WTC11 (cell line): Measurements from ENCODE around the gene SRD5A1. TPM values are rescaled to one million over a fixed set of nuclear protein-coding genes. Genes with fewer than 3 reads are reported as not detected.

Experiments
- total RNA-seq: library from RNA; stranded (reverse); gene quantifications from 3 replicates; pipeline ENCODE4 v1.2.3, GENCODE V29; 2021

SRD5A1 gene
- total RNA-seq, 1 experiment from 2014 or later = 36.9 TPM

Other genes starting within 250 kb of the SRD5A1 start
- gene UBE2QL1, start 184.6 kb upstream of the SRD5A1 start, total RNA-seq = 0.46 to 0.50 TPM (median 0.46 TPM) in 3 replicates
- 73.3 to 88.4 TPM (median 74.9 TPM) in 3 replicates for gene NSUN2, start 396 bp upstream of the SRD5A1 start, total RNA-seq
- gene TENT4A, start 80.0 kb downstream of the SRD5A1 start, total RNA-seq = 28.7 to 29.4 TPM (median 29.2 TPM) in 3 replicates